ENCODE measurements around the gene FAM219B. TPM values are rescaled to one million over a fixed set of nuclear protein-coding genes. Genes with fewer than 3 reads are reported as not detected.

Gene FAM219B
- total and polyA plus RNA-seq, 10 of the 15 experiments (the other 5 are each of a cell fraction or from before 2014, with no cell fraction given): 7.6 to 53.2 (median 29.4) TPM

- H3K9ac ChIP-seq (ENCODE audit: control insufficient read depth, insufficient read depth, low read length): no peak overlapping the region
- in situ Hi-C loops (cut with MboI) (no loop called here), intact Hi-C loops (cut with micrococcal nuclease; ENCODE audit: unreplicated experiment) (no loop called here)
- no peaks in the 10 kb centered on the region for H3K27me3 ChIP-seq (replicated peaks in 1 of 2; ENCODE audit: control insufficient read depth in 2 of 2, insufficient read depth in 2 of 2, low read length in 1 of 2)
- H4K20me1 ChIP-seq (ENCODE audit: control insufficient read depth, insufficient read depth): no peaks in the 10 kb centered on the region
- peaks cover 36 to 46% of the 10 kb centered on the region in 2 experiments; a peak in 3 of 4 replicates for H3K36me3 ChIP-seq (ENCODE audit: control insufficient read depth in 2 of 2, insufficient read depth in 2 of 2, low read length in 1 of 2)
- POLR2A ChIA-PET: no interaction called here
- H3K9me3 ChIP-seq (replicated peaks; ENCODE audit: control insufficient read depth, insufficient read depth, low read length): no peaks in the 10 kb centered on the region
- DNase-seq (ENCODE audit: low read depth, low spot score) (no peak), ATAC-seq (no peak), FAIRE-seq (no peak)
- WGBS (ENCODE audit: insufficient coverage, insufficient replicate concordance, low lambda C conversion rate, missing lambda C conversion rate): 99% methylated on average over 4 of the region's 4 CpGs
- BruUV-seq (replicated peaks): no TSS peak
- no peaks in the 10 kb centered on the region; the same call in 1 of the 2 replicates for H3K79me2 ChIP-seq (ENCODE audit: control insufficient read depth, insufficient read depth, low read length)
- H2AFZ ChIP-seq (ENCODE audit: control insufficient read depth, low read depth, low read length): no peak overlapping the region
- peaks cover 5% of the 10 kb centered on the region for H3K4me1 ChIP-seq (ENCODE audit: control insufficient read depth, insufficient read depth, low read length)
- H3K4me3 ChIP-seq: no peak overlapping the region
- no peak overlapping the region for H3K27ac ChIP-seq (ENCODE audit: control insufficient read depth, insufficient read depth)
- CTCF ChIA-PET: interaction anchor here (4.2 kb wide), 1 partner anchor 52 kb away, joined by 18 read pairs; no protein-coding TSS in a partner anchor
- TF ChIP-seq NBN (IDR thresholded peaks at IDR 0.05) (no peak), HSF1 (IDR thresholded peaks at IDR 0.05; ENCODE audit: low read depth, low read length) (no peak), ZNF384 (IDR thresholded peaks at IDR 0.05; ENCODE audit: borderline replicate concordance, low read depth, low read length) (no peak), MXI1 (IDR thresholded peaks at IDR 0.05; ENCODE audit: low read depth, low read length) (no peak), MYB (IDR thresholded peaks at IDR 0.05; ENCODE audit: borderline replicate concordance, low read depth, low read length) (no peak), IRF3 (IDR thresholded peaks at IDR 0.05) (no peak), BCLAF1 (IDR thresholded peaks at IDR 0.05) (no peak), CHD1 (IDR thresholded peaks at IDR 0.05; ENCODE audit: low read depth, low read length) (no peak), KAT2A (conservative IDR thresholded peaks at IDR 0.05; ENCODE audit: control insufficient read depth, low read depth, low read length) (no peak), RFX5 (IDR thresholded peaks at IDR 0.05; ENCODE audit: low read depth, low read length) (no peak), NFYA (IDR thresholded peaks at IDR 0.05; ENCODE audit: borderline replicate concordance, low read depth, low read length) (no peak), ZNF217 (IDR thresholded peaks at IDR 0.05) (no peak), BRCA1 (IDR thresholded peaks at IDR 0.05; ENCODE audit: low read depth, low read length) (no peak), LARP7 (IDR thresholded peaks at IDR 0.05) (no peak)
- H3K4me2 ChIP-seq (ENCODE audit: control insufficient read depth, insufficient read depth): no peak overlapping the region
- SMC1A ChIA-PET (ENCODE audit: uncharacterized antibody, unreplicated experiment): interaction anchor here (1.0 kb wide), 1 partner anchor 19 kb away, joined by 3 read pairs; no protein-coding TSS in a partner anchor
- RAD21 ChIA-PET (ENCODE audit: unreplicated experiment): no interaction called here
Measured at GRCh38 chr15:74850393-74850792, 56.3 kb downstream of the FAM219B start.

Measured in GM12878 (cell line).